ENCODE results near the gene ZBTB20.

Gene ZBTB20

DNA sequence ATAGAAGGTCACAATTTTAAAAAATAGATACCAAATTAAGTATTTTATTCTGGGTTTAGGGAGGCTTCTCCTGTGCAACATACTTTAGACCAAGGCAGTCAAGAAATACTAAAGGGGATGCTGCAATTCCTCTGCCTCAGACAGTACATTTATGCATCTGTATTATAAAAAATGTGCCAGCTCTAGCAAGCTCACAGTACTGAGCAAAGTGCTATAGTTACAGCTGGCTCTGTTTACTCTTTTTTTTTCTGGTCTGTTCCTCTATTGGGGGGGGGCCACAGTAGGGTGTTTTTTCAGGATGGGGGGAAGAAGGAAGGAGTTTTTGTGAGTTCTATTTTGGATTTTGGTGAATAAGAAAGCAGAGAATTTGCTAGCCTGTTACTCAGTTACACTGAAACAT, 668.3 kb downstream of the ZBTB20 start:
- no peak for DNase-seq (ENCODE audit: low read depth in 3 of 3)

- DNase-seq (ENCODE audit: low read depth in 3 of 3): no peak
These were observed 670.6 kb downstream of the ZBTB20 start for GRCh38 chr3:114476511-114476910.

- DNase-seq (ENCODE audit: low read depth in 3 of 3): no peak
These were observed 675.6 kb downstream of the ZBTB20 start for GRCh38 chr3:114471478-114471877.

GRCh38 chr3:114469070-114469469, 678.0 kb downstream of the ZBTB20 start:
- no peak for DNase-seq (ENCODE audit: low read depth in 3 of 3)

- no peak for DNase-seq (ENCODE audit: low read depth in 3 of 3)
These were observed 680.3 kb downstream of the ZBTB20 start for GRCh38 chr3:114466816-114467215.

GRCh38 chr3:114466251-114466650, 680.8 kb downstream of the ZBTB20 start:
- no peak for DNase-seq (ENCODE audit: low read depth in 3 of 3)

- no peak for DNase-seq (ENCODE audit: low read depth in 3 of 3)
These were observed 682.5 kb downstream of the ZBTB20 start for GRCh38 chr3:114464548-114464947.

DNA sequence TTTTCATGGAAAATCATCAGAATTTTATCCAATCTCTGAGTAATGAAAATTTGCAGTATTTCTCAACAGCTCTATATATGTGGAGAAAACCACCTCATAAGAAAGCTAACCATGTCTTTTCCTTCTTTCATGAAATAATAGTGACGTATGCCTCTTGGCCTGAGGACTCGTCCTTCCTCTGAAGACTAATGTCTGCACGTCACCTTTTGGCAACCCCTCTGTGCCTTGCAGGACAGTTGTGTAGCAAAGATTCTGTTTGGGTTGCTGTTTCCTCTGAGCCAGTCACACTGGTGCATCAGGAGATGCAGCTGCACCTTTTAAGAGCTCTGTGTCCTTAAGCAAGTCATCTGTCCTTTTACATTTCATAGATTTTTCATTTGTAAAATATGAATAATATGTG, 684.3 kb downstream of the ZBTB20 start:
- no peak for DNase-seq (ENCODE audit: low read depth in 3 of 3)

GRCh38 chr3:114460459-114460858, 686.6 kb downstream of the ZBTB20 start:
- DNase-seq (ENCODE audit: low read depth in 3 of 3): no peak

- DNase-seq (ENCODE audit: low read depth in 3 of 3): no peak
These were observed 690.3 kb downstream of the ZBTB20 start for GRCh38 chr3:114456742-114457141.

DNA sequence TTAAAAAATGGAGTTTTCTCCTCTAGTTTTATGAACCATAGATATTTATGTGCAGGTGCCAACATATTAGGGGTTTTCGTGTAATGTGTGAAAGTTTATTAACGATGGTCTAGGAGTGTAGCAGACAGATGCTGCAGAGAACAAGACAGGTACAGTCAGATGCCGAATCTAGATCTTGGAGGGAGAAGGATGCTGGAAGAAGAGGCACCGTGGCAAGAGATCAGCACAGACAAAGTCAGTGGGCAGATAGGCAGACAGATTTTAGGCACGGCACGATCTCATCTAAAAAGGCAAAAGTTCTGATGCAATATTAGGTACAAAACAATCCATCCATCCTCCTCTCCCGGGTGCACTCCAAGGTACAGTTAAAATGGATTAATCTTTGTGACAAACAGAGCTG, 691.7 kb downstream of the ZBTB20 start:
- DNase-seq (ENCODE audit: low read depth in 3 of 3): no peak

- no peak for DNase-seq (ENCODE audit: low read depth in 3 of 3)
These were observed 692.4 kb downstream of the ZBTB20 start for GRCh38 chr3:114454551-114455251.

- DNase-seq (ENCODE audit: low read depth in 3 of 3): no peak
These were observed 693.7 kb downstream of the ZBTB20 start for GRCh38 chr3:114453361-114453780.

- no peak for DNase-seq (ENCODE audit: low read depth in 3 of 3)
These were observed 694.2 kb downstream of the ZBTB20 start for GRCh38 chr3:114452937-114453336.

DNA sequence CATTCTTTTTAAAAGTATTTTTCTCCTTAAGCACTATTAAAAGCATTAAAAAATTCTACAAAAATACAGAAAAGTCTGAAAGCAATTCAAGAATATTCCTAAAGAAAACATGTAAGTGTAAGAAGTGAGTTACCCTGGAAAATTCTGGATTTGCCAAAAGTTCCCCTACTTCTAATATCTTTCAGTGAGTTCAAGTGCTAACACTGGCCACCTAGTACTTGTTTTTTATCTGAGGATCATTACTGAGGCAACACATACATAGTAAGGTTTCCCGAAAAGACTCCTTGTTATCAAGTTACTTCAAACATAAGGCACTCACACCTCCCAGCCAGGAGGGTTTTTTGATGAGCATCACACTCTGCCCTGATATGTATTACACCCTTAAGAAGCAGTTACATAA, 694.8 kb downstream of the ZBTB20 start:
- no peak for DNase-seq (ENCODE audit: low read depth in 3 of 3)

DNA sequence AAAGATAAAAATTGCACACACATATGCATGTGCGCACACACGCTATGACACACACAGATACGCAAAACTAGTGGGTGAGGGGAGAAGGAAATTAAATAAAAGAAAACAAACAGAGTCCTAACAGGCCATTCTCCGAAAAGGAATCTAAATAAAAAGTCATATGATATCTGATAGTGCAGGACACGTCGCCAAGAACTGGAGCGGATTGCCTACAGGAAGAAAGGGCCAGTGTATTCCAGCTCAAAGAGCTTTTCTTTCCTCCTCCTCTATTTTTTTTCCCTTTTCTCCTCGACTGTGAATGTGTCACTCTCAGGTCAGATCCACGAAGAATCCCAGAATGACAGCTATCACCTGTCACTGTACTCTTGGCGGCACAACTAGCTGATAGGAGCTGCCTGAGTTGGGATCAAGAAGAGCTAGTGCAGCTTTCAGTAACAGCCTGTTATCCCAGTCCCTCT, 695.5 kb downstream of the ZBTB20 start:
- no peak for DNase-seq (ENCODE audit: low read depth in 3 of 3)

DNA sequence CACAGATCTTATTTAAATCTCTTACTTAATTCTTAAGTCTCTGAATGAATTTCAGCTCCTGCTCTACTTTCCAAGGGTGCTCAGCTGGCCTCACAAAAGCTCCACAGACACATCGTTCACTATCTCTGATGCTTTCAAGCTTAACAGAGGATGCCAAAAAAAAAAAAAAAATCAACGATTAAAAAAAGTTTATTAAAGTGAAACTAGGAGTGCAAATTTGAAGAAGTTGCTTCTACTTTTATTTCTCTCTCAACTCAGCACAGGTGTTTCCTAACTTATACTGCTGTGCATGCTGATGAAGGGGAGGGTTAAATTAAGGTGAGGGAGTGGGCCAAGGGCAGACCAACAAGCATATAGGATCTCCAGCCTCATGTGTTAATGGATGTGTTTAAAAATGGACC, 696.0 kb downstream of the ZBTB20 start:
- DNase-seq (ENCODE audit: low read depth in 3 of 3): no peak

DNA sequence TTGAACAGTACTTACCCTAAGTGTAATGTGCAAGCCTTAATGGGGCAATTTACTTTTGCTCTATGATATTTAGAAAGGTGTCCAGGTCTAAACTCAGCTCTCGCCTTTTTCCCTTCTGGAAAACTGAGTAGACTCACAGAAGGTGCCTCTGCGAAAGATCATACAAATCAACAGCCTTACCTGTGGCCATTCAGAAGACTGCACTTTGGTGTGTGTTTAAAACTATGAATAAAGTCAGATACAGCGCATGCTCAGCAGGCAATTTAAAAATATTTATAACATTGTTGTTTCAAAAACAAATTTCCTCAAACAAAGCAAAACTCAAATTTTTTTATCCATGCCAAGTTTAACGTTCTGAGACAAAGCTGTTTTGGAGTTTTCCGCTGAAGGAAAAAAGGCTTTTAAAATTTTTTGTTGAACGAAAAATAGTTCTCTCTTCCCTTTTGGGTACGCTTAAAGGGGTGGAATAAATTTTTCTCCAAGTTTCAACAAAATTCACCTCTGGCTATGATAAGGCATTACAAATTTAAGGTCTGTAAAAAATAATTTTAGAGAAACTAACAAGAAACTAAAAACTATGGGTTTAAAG, 697.0 kb downstream of the ZBTB20 start:
- no peak for DNase-seq (ENCODE audit: low read depth in 3 of 3)

- DNase-seq (ENCODE audit: low read depth in 3 of 3): no peak
These were observed 697.6 kb downstream of the ZBTB20 start for GRCh38 chr3:114449271-114450007.

GRCh38 chr3:114447950-114448479, 699.1 kb downstream of the ZBTB20 start:
- DNase-seq (ENCODE audit: low read depth in 3 of 3): no peak

DNA sequence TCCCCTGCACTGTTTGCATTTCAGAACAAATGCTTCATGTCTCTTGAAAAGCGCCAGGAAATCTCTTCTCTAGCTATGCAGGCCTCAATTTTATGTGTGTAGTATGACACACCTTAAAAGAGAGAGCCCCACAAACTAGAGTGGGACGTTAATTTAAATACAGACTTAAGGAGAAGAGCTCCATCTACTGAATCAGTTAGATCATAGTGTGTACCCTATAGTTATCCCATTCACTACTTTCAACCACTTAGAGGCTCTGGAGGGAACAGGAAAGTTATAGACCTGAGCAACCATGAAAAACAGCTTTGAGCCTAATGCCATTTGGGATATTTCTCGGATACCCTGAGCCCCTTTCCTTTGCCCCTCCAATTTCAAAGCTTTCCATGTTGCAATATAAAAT, 699.5 kb downstream of the ZBTB20 start:
- no peak for DNase-seq (ENCODE audit: low read depth in 3 of 3)

GRCh38 chr3:114446600-114446999, 700.5 kb downstream of the ZBTB20 start:
- no peak for DNase-seq (ENCODE audit: low read depth in 3 of 3)

- no peak for DNase-seq (ENCODE audit: low read depth in 3 of 3)
These were observed 701.9 kb downstream of the ZBTB20 start for GRCh38 chr3:114445233-114445632.

Data from stimulated activated CD4-positive, alpha-beta T cell treated with anti-CD3 and anti-CD28 coated beads, TNF-alpha, amount 100 ng/mL, for 48 hours (primary cell).